ENCODE data around the gene FUT7. TPM values are rescaled to one million over a fixed set of nuclear protein-coding genes. Genes with fewer than 3 reads are reported as not detected.
"Not testable (repeated sequence)": the region's sequence is repeated elsewhere in the genome, so short reads cannot be mapped to it uniquely, and the experiment has no call there.

Gene FUT7
- total RNA-seq, 1 donor, result 2.6 TPM

GRCh38 chr9:137034039-137034708, 2.3 kb upstream of the FUT7 start:
- peak overlapping the region; percentile 43 for H3K4me3 ChIP-seq (ENCODE audit: low read length)

DNA sequence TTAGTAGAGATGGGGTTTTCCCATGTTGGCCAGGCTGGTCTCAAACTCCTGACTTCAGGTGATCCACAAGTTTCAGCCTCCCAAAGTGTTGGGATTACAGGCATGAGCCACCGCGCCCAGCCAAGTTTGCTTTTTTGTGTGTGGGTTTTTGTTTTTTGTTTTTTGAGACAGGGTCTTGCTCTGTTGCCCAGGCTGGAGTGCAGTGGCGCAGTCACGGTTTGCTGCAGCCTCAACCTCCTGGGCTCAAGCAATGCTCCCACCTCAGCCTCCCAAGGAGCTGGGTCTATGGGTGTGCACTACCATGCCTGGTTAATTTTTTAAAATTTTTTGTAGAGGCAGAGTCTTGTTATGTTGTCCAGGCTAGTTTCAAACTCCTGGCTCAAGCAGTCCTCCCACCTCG, 1.6 kb upstream of the FUT7 start:
- H3K9me3 ChIP-seq (ENCODE audit: low read depth, low read length); H3K27me3 ChIP-seq (ENCODE audit: insufficient read depth, low read length): not testable (repeated sequence)
- peaks cover 73% of the 10 kb centered on the region for H3K4me1 ChIP-seq (ENCODE audit: insufficient read depth, low read length)
- peak overlapping the region; percentile 43 for H3K4me3 ChIP-seq (ENCODE audit: low read length)

More at GRCh38 chr9:137034039-137034708, 2.3 kb upstream of the FUT7 start:
- H3K4me1 ChIP-seq (ENCODE audit: insufficient read depth, low read length), result peaks cover 66% of the 10 kb centered on the region
- H3K9me3 ChIP-seq (ENCODE audit: low read depth, low read length), result no peaks in the 10 kb centered on the region
- no peaks in the 10 kb centered on the region for H3K27me3 ChIP-seq (ENCODE audit: insufficient read depth, low read length)

GRCh38 chr9:137032858-137033257, 970 bp upstream of the FUT7 start:
- Histone ChIP-seq H3K27me3 (ENCODE audit: insufficient read depth, low read length) (no peaks in the 10 kb centered on the region), H3K9me3 (ENCODE audit: low read depth, low read length) (no peaks in the 10 kb centered on the region), H3K4me1 (ENCODE audit: insufficient read depth, low read length) (peaks cover 75% of the 10 kb centered on the region), H3K4me3 (ENCODE audit: low read length) (peak overlapping the region; percentile 43)

GRCh38 chr9:137030538-137031527, 1.1 kb downstream of the FUT7 start:
- Histone ChIP-seq H3K4me1 (ENCODE audit: insufficient read depth, low read length) (peaks cover 84% of the 10 kb centered on the region), H3K4me3 (ENCODE audit: low read length) (peak overlapping the region; percentile 43), H3K27me3 (ENCODE audit: insufficient read depth, low read length) (no peaks in the 10 kb centered on the region), H3K9me3 (ENCODE audit: low read depth, low read length) (no peaks in the 10 kb centered on the region)

- Histone ChIP-seq H3K4me1 (ENCODE audit: insufficient read depth, low read length) (peaks cover 76% of the 10 kb centered on the region), H3K9me3 (ENCODE audit: low read depth, low read length) (no peaks in the 10 kb centered on the region), H3K4me3 (ENCODE audit: low read length) (peak overlapping the region; percentile 43), H3K27me3 (ENCODE audit: insufficient read depth, low read length) (no peaks in the 10 kb centered on the region)
Observed at GRCh38 chr9:137030006-137030405, 1.9 kb downstream of the FUT7 start.

DNA sequence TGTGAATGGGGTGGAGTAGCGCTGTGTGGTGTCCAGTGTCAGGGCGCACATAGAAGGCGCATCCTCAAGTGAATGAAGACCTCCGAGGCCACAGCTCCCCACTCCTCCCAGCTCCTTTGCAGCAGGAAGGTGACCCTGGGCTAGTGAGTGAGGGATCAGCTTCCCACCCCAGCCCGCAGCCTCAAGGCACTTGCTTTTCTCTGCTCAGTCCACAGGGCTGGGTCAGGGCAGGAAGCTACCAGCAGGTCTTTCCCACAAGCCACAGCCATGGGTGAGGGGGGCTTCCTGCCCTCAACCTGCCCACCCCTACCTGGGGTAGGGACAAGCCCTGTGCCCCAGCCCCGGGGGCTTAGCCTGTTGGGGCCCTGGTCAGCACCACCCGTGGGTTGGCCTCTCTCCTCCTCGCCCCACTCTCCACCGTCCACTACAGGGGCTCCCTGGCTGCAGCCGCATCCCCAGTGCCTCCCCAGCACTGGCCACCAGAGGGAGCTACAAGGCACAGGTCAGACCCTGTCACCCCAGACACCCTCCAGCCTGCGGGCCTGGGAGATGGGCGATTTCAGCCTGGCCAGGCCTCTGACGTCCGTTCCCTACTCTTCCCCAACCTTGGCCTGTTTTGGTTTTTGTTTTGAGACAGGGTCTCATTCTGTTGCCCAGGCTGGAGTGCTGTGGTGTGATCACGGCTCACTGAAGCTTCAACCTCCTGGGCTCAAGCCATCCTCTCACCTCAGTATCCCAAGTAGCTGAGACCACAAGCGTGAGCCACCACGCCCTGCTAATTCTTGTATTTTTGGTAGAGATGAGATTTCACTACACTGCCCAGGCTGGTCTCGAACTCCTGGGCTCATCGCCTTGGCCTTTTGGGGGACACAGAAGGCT, 2.6 kb downstream of the FUT7 start:
- Histone ChIP-seq H3K27me3 (ENCODE audit: insufficient read depth, low read length) (no peaks in the 10 kb centered on the region), H3K4me1 (ENCODE audit: insufficient read depth, low read length) (peaks cover 69% of the 10 kb centered on the region), H3K4me3 (ENCODE audit: low read length) (peak overlapping the region; percentile 43), H3K9me3 (ENCODE audit: low read depth, low read length) (no peaks in the 10 kb centered on the region)

DNA sequence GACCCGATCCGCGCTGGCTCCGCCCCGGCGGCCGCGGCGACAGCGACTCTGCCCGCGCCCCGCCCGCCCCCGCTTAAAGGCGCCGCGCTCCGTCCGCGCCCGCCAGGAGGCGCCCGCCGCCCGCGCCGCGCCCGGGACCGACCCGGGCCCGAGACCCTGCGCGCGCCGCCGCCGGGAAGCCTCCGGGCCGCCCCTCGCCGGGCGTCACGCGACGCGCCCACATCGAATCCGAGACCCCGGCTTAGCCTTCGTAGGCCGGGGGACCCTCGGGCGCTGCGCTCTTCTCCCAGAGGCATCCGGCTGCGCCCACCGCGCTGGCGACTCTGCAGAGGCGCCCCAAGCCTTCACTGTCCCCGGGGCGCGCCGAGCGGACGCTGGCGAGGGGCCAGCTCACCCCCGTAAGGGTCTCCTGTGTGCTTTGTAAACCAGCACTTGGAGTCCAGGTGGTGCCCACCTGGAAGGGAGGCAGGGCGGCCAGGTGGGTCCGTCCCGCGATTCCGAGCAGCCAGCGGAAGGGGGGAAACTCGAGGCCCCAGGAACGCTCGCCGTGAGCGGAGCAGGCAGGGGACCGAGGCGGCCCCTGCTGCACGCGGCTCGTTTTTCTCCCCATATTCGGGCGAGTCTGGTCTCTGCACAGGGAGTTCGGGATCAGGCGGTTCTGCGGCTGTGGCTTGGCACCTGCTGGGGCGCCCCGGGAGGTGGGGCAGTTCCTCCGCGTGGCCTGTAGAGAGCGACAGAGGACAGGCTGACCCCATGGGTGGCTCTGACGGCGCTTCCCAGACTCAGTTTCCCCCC, 3.4 kb downstream of the FUT7 start:
- Histone ChIP-seq H3K9me3 (ENCODE audit: low read depth, low read length) (no peaks in the 10 kb centered on the region), H3K4me3 (ENCODE audit: low read length) (peak overlapping the region; percentile 43), H3K4me1 (ENCODE audit: insufficient read depth, low read length) (peaks cover 63% of the 10 kb centered on the region), H3K27me3 (ENCODE audit: insufficient read depth, low read length) (no peaks in the 10 kb centered on the region)

- H3K4me3 ChIP-seq (ENCODE audit: low read length), result peak within 1 kb of the TSS; percentile 43
Observed at GRCh38 chr9:137027369-137028262, 4.3 kb downstream of the FUT7 start, which contains the start of gene ABCA2. ABCA2 (minus strand) TSS chr9:137028237; CDS start chr9:137028140, 97 bp downstream.

DNA sequence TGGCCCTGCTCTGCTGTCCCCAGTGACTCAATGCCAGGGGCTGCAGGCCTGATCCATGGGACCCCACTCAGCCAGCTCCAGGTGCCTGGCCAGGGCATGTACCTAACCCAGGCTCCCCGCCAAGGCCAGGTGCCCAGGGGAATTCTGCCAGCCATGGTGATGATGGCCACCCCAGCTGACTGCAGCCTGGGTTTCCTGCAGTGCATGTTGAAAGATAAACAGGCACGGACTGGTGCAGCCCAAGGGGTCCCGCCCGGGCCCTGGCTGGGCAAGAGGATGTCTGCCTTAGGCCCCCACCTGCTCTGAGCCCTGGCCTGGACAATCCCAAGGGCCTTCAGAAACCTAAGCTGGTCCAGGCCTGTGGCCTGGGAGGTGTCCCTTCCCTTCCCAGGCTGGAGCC, 5.1 kb downstream of the FUT7 start:
- no peak overlapping the region for H3K4me3 ChIP-seq (ENCODE audit: low read length)
- no peaks in the 10 kb centered on the region for H3K9me3 ChIP-seq (ENCODE audit: low read depth, low read length)
- no peaks in the 10 kb centered on the region for H3K27me3 ChIP-seq (ENCODE audit: insufficient read depth, low read length)
- peaks cover 47% of the 10 kb centered on the region for H3K4me1 ChIP-seq (ENCODE audit: insufficient read depth, low read length)

More at GRCh38 chr9:137027369-137028262, 4.3 kb downstream of the FUT7 start, which contains the start of gene ABCA2:
- Histone ChIP-seq H3K4me1 (ENCODE audit: insufficient read depth, low read length) (peaks cover 54% of the 10 kb centered on the region), H3K9me3 (ENCODE audit: low read depth, low read length) (no peaks in the 10 kb centered on the region), H3K27me3 (ENCODE audit: insufficient read depth, low read length) (no peaks in the 10 kb centered on the region)

- Histone ChIP-seq H3K4me1 (ENCODE audit: insufficient read depth, low read length) (peaks cover 42% of the 10 kb centered on the region), H3K9me3 (ENCODE audit: low read depth, low read length) (no peaks in the 10 kb centered on the region), H3K4me3 (ENCODE audit: low read length) (no peak overlapping the region), H3K27me3 (ENCODE audit: insufficient read depth, low read length) (no peaks in the 10 kb centered on the region)
Observed at GRCh38 chr9:137026384-137026783, 5.5 kb downstream of the FUT7 start.

DNA sequence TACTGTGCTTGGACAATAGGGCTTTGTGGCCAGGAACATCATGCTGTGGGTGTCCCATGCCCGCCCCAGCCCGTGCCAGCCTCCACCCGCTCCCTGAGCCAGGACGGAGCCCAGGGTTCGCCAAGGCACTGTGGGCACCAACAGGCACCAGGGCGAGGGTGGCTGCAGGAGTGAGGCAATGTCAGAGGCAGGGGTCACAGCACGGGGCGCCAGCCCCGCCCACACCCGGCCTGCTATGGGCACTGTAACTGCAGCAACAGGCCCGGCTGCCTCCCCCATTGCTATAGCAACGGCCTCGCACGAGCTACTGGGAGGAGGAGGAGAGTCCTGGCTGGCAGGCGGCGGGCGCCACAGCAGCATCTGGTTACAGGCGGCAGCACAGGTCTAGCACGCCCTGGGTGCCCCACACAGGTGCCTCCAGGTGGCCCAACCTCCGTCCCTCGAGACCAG, 6.3 kb downstream of the FUT7 start:
- Histone ChIP-seq H3K27me3 (ENCODE audit: insufficient read depth, low read length) (no peaks in the 10 kb centered on the region), H3K9me3 (ENCODE audit: low read depth, low read length) (no peaks in the 10 kb centered on the region), H3K4me3 (ENCODE audit: low read length) (no peak overlapping the region), H3K4me1 (ENCODE audit: insufficient read depth, low read length) (peaks cover 34% of the 10 kb centered on the region)

GRCh38 chr9:137023583-137023991, 8.3 kb downstream of the FUT7 start:
- H3K9me3 ChIP-seq (ENCODE audit: low read depth, low read length), result no peaks in the 10 kb centered on the region
- H3K27me3 ChIP-seq (ENCODE audit: insufficient read depth, low read length), result no peaks in the 10 kb centered on the region
- no peak overlapping the region for H3K4me3 ChIP-seq (ENCODE audit: low read length)
- H3K4me1 ChIP-seq (ENCODE audit: insufficient read depth, low read length), result peaks cover 14% of the 10 kb centered on the region

DNA sequence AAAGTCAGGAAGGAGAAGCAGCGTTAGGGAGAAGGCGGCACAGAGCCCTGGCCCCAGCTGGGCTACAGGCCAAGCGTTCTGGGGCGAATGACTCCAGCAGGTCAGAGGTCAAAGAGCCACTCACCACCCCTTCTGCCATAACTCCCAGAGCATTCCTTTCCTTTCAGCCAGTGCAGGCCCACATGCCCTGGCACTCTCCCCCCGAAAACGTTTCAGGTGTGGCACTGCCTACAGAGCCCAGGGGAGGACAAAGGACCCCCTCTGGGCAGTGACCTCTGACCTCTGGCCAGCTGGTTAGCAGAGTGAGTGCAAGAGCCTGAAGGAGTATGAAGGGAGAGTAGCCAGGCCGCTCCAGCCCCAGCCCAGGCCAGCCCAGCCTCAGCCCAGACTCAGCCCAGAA, 8.7 kb downstream of the FUT7 start:
- Histone ChIP-seq H3K27me3 (ENCODE audit: insufficient read depth, low read length) (no peaks in the 10 kb centered on the region), H3K4me3 (ENCODE audit: low read length) (no peak overlapping the region), H3K4me1 (ENCODE audit: insufficient read depth, low read length) (peaks cover 11% of the 10 kb centered on the region), H3K9me3 (ENCODE audit: low read depth, low read length) (no peaks in the 10 kb centered on the region)
